ENCODE measurements around the gene IGFBP1. TPM values are rescaled to one million over a fixed set of nuclear protein-coding genes. Genes with fewer than 3 reads are reported as not detected.

Gene IGFBP1
- total RNA-seq, 1 donor from 2014 or later = not detected

- Mint-ChIP-seq H3K4me3 (ENCODE audit: unreplicated experiment) (no peak overlapping the region), H3K27ac (ENCODE audit: unreplicated experiment) (no peak overlapping the region), H3K36me3 (ENCODE audit: unreplicated experiment) (no peaks in the 10 kb centered on the region), H3K4me1 (ENCODE audit: low read depth, unreplicated experiment) (no peaks in the 10 kb centered on the region), H3K9me3 (ENCODE audit: unreplicated experiment) (no peaks in the 10 kb centered on the region), H3K27me3 (ENCODE audit: unreplicated experiment) (peaks cover 1% of the 10 kb centered on the region)
- no peak for DNase-seq
- TF ChIP-seq CTCF (IDR thresholded peaks at IDR 0.05; ENCODE audit: partially characterized antibody, unreplicated experiment) = no peak
Observed at GRCh38 chr7:45910855-45911254, 22.6 kb downstream of the IGFBP1 start.

- H3K27ac Mint-ChIP-seq (ENCODE audit: unreplicated experiment) = no peak overlapping the region
- no peak for TF ChIP-seq CTCF (IDR thresholded peaks at IDR 0.05; ENCODE audit: partially characterized antibody, unreplicated experiment)
- H3K4me3 Mint-ChIP-seq (ENCODE audit: unreplicated experiment) = no peak overlapping the region
- no peak for DNase-seq
- H3K9me3 Mint-ChIP-seq (ENCODE audit: unreplicated experiment) = no peaks in the 10 kb centered on the region
- H3K27me3 Mint-ChIP-seq (ENCODE audit: unreplicated experiment) = peaks cover 1% of the 10 kb centered on the region
- H3K4me1 Mint-ChIP-seq (ENCODE audit: low read depth, unreplicated experiment) = no peaks in the 10 kb centered on the region
- no peaks in the 10 kb centered on the region for H3K36me3 Mint-ChIP-seq (ENCODE audit: unreplicated experiment)
Observed at GRCh38 chr7:45911311-45911710, 23.0 kb downstream of the IGFBP1 start.

DNA sequence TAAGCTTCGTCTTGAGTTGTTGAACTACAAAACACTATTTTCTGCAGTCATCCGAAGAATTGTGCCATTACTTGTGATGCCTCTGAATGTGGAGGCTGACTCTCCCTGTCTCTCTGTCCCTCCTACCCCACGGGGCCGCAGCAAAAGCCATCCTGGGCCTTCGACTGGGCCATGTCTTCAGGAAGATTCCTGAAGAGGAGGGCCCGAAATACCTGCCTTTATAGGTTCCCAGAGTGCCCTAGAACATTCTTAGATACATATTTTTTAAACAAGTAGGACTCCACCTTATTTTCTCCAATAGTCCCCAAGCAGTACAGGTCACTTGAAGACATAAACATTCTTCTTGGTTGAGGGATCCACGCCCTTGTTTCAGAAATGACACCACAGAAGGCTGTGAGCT lies 24.7 kb downstream of the IGFBP1 start:
- DNase-seq = no peak
- no peak for TF ChIP-seq CTCF (IDR thresholded peaks at IDR 0.05; ENCODE audit: partially characterized antibody, unreplicated experiment)
- Mint-ChIP-seq H3K4me3 (ENCODE audit: unreplicated experiment) (no peak overlapping the region), H3K9me3 (ENCODE audit: unreplicated experiment) (no peaks in the 10 kb centered on the region), H3K27me3 (ENCODE audit: unreplicated experiment) (peaks cover 3% of the 10 kb centered on the region), H3K27ac (ENCODE audit: unreplicated experiment) (no peak overlapping the region), H3K4me1 (ENCODE audit: low read depth, unreplicated experiment) (no peaks in the 10 kb centered on the region), H3K36me3 (ENCODE audit: unreplicated experiment) (no peaks in the 10 kb centered on the region)

- H3K36me3 Mint-ChIP-seq (ENCODE audit: unreplicated experiment) = no peaks in the 10 kb centered on the region
- H3K27me3 Mint-ChIP-seq (ENCODE audit: unreplicated experiment) = peaks cover 3% of the 10 kb centered on the region
- peaks cover 2% of the 10 kb centered on the region for H3K4me1 Mint-ChIP-seq (ENCODE audit: low read depth, unreplicated experiment)
- TF ChIP-seq CTCF (IDR thresholded peaks at IDR 0.05; ENCODE audit: partially characterized antibody, unreplicated experiment) = no peak
- H3K9me3 Mint-ChIP-seq (ENCODE audit: unreplicated experiment) = no peaks in the 10 kb centered on the region
- no peak overlapping the region for H3K27ac Mint-ChIP-seq (ENCODE audit: unreplicated experiment)
- DNase-seq = no peak
- H3K4me3 Mint-ChIP-seq (ENCODE audit: unreplicated experiment) = no peak overlapping the region
Observed at GRCh38 chr7:45914911-45915310, 26.6 kb downstream of the IGFBP1 start.

DNA sequence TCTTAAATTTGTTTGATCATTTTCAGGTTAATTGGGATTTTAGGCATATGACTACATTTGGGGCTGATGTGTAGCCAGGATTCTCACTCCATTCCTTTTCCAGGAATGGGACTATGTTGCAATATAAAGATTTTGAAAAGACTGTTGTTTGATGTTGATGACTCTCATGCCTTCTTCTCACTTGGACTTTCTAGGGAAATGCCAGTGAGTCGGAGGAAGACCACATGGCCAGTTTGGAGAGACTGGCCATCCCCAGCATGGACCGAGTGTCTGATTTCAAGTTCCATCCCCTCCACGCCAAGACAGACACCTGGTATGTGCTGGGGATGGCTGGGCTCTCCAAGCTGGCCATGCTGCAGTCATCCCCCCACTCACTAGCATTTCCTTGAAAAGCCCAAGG lies 27.3 kb downstream of the IGFBP1 start:
- no peak overlapping the region for H3K4me3 Mint-ChIP-seq (ENCODE audit: unreplicated experiment)
- H3K9me3 Mint-ChIP-seq (ENCODE audit: unreplicated experiment) = no peaks in the 10 kb centered on the region
- no peak overlapping the region for H3K27ac Mint-ChIP-seq (ENCODE audit: unreplicated experiment)
- no peak for TF ChIP-seq CTCF (IDR thresholded peaks at IDR 0.05; ENCODE audit: partially characterized antibody, unreplicated experiment)
- H3K27me3 Mint-ChIP-seq (ENCODE audit: unreplicated experiment) = peaks cover 6% of the 10 kb centered on the region
- DNase-seq = no peak
- H3K36me3 Mint-ChIP-seq (ENCODE audit: unreplicated experiment) = no peaks in the 10 kb centered on the region
- peaks cover 2% of the 10 kb centered on the region for H3K4me1 Mint-ChIP-seq (ENCODE audit: low read depth, unreplicated experiment)
